ENCODE measurements around the gene ALOX5.
A peak's percentile ranks its signal among the peaks of the same experiment; 100 is the strongest.
"Not testable (repeated sequence)": the region's sequence is repeated elsewhere in the genome, so short reads cannot be mapped to it uniquely, and the experiment has no call there.

Gene ALOX5

DNA sequence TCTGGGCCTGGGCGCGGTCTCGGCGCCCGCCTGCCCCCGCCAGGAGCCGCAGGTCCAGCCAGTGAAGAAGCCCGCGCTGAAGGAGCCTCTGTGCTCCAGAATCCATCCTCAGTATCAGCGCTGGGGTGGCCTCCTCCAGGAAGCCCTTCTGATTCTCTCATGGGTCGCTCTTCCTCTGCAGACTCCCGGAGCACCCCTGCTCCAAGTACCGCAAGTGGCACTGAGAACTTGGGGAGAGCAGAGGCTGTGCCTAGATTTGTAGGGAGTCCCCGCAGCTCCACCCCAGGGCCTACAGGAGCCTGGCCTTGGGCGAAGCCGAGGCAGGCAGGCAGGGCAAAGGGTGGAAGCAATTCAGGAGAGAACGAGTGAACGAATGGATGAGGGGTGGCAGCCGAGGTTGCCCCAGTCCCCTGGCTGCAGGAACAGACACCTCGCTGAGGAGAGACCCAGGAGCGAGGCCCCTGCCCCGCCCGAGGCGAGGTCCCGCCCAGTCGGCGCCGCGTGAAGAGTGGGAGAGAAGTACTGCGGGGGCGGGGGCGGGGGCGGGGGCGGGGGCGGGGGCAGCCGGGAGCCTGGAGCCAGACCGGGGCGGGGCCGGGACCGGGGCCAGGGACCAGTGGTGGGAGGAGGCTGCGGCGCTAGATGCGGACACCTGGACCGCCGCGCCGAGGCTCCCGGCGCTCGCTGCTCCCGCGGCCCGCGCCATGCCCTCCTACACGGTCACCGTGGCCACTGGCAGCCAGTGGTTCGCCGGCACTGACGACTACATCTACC is at the start of gene ALOX5:
Gene ALOX5, plus strand, starts transcription at position 641 of the 774 bp plus-strand sequence. Its CDS starts 64 bp downstream, at position 705.
- FAIRE-seq (peak; percentile 56), DNase-seq (ENCODE audit: extremely low spot score, insufficient read length, low read depth) (no peak)

- DNase-seq (ENCODE audit: extremely low spot score, insufficient read length, low read depth) (no peak), FAIRE-seq (no peak)
These were observed 48.9 kb upstream of the ALOX5 start for GRCh38 chr10:45325116-45325515.

DNA sequence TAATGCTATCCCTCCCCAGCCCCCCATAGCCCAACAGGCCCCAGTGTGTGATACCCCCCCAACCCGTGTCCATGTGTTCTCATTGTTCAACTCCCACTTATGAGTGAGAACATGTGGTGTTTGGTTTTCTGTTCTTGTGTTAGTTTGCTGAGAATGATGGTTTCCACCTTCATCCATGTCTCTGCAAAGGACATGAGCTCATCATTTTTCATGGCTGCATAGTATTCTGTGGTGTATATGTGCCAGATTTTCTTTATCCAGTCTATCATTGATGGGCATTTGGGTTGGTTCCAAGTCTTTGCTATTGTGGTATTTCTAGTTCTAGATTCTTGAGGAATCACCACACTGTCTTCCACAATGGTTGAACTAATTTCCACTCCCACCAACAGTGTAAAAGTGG is 47.2 kb upstream of the ALOX5 start:
- not testable (repeated sequence) for DNase-seq (ENCODE audit: extremely low spot score, insufficient read length, low read depth); FAIRE-seq

DNA sequence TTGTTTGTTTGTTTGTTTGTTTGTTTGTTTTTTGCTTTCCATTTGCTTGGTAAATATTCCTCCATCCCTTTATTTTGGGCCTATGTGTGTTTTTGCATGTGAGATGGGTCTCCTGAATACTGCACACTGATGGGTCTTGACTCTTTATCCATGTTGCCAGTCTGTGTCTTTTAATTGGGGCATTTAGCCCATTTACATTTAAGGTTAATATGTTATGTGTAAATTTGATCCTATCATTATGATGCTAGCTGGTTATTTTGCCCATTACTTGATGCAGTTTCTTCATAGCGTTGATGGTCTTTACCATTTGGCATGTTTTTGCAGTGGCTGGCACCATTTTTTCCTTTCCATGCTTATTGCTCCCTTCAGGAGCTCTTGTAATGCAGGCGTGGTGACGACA is 42.2 kb upstream of the ALOX5 start:
- FAIRE-seq, result not testable (repeated sequence)

DNA sequence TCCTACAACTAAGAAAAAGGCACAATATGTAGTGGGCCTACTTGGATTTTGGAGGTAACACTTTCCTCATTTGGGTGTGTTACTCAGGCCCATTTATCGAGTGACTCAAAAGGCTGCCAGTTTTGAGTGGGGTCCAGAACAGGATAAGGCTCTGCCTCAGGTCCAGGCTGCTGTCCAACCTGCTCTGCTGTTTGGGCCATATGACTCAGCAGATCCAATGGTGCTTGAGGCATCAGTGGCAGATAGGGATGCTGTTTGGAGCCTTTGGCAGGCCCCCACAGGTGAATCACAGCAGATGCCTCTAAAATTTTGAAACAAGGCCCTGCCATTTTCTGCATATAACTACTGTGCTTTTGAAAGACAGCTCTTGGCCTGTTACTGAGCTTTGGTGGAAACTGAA is 34.1 kb upstream of the ALOX5 start:
- DNase-seq (ENCODE audit: extremely low spot score, insufficient read length, low read depth), result no peak
- no peak for FAIRE-seq

More for the DNA sequence above, 42.2 kb upstream of the ALOX5 start:
- not testable (repeated sequence) for DNase-seq (ENCODE audit: extremely low spot score, insufficient read length, low read depth)

DNA sequence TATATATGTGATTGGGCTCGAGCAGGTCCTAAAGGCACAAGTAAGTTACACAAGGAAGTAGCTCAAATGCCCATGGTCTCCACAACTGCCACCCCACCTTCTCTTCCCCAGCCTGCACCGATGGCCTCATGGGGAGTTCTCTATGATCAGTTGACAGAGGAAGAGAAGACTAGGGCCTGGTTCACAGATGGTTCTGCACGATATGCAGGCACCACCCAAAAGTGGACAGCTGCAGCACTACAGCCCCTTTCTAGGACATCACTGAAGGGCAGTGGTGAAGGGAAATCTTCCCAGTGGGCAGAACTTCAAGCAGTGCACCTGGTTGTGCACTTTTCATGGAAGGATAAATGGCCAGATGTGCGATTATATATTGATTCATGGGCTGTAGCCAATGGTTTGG is 33.6 kb upstream of the ALOX5 start:
- DNase-seq (ENCODE audit: extremely low spot score, insufficient read length, low read depth); FAIRE-seq: not testable (repeated sequence)

- DNase-seq (ENCODE audit: extremely low spot score, insufficient read length, low read depth), result not testable (repeated sequence)
These were observed 27.2 kb upstream of the ALOX5 start for GRCh38 chr10:45346652-45347335.

DNA sequence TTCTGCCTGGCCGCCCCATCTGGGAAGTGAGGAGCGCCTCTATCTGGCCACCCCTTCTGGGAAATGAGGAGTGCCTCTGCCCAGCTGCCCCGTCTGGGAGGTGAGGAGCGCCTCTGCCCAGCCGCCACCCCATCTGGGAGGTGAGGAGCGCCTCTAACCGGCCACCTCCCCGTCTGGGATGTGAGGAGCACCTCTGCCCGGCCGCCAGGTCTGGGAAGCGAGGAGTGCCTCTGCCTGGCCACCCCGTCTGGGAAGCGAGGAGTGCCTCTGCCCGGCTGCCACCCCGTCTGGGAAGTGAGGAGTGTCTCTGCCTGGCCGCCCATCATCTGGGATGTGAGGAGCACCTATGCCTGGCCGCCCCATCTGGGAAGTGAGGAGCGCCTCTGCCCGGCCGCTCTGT is 26.6 kb upstream of the ALOX5 start:
- not testable (repeated sequence) for FAIRE-seq; DNase-seq (ENCODE audit: extremely low spot score, insufficient read length, low read depth)

More at GRCh38 chr10:45346652-45347335, 27.2 kb upstream of the ALOX5 start:
- FAIRE-seq, result not testable (repeated sequence)

DNA sequence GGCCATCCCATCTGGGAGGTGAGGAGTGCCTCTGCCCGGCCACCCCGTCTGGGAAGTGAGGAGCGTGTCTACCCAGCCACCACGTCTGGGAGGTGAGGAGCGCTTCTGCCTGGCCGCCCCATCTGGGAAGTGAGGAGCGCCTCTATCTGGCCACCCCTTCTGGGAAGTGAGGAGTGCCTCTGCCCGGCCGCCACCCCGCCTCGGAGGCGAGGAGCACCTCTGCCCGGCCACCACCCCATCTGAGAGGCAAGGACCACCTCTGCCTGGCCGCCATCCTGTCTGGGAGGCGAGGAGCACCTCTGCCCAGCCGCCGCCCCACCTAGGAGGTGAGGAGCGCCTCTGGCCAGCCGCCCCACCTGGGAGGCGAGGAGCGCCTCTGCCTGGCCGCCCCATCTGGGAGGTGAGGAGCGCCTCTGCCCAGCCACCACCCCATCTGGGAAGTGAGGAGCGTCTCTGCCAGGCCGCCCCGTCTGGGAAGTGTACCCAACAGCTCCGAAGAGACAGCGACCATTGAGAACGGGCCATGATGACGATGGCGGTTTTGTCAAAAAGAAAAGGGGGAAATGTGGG is 25.7 kb upstream of the ALOX5 start:
- FAIRE-seq, result not testable (repeated sequence)

GRCh38 chr10:45353186-45353585 is 20.8 kb upstream of the ALOX5 start:
- no peak for DNase-seq (ENCODE audit: extremely low spot score, insufficient read length, low read depth)
- peak; percentile 79 for FAIRE-seq

More for the DNA sequence above, 25.7 kb upstream of the ALOX5 start:
- not testable (repeated sequence) for DNase-seq (ENCODE audit: extremely low spot score, insufficient read length, low read depth)

- no peak for DNase-seq (ENCODE audit: extremely low spot score, insufficient read length, low read depth)
- FAIRE-seq, result no peak
These were observed 19.8 kb upstream of the ALOX5 start for GRCh38 chr10:45354261-45354660.

- FAIRE-seq (no peak), DNase-seq (ENCODE audit: extremely low spot score, insufficient read length, low read depth) (no peak)
These were observed 18.5 kb upstream of the ALOX5 start for GRCh38 chr10:45355494-45355893.

- DNase-seq (ENCODE audit: extremely low spot score, insufficient read length, low read depth); FAIRE-seq: not testable (repeated sequence)
These were observed 15.1 kb upstream of the ALOX5 start for GRCh38 chr10:45358961-45359360.

DNA sequence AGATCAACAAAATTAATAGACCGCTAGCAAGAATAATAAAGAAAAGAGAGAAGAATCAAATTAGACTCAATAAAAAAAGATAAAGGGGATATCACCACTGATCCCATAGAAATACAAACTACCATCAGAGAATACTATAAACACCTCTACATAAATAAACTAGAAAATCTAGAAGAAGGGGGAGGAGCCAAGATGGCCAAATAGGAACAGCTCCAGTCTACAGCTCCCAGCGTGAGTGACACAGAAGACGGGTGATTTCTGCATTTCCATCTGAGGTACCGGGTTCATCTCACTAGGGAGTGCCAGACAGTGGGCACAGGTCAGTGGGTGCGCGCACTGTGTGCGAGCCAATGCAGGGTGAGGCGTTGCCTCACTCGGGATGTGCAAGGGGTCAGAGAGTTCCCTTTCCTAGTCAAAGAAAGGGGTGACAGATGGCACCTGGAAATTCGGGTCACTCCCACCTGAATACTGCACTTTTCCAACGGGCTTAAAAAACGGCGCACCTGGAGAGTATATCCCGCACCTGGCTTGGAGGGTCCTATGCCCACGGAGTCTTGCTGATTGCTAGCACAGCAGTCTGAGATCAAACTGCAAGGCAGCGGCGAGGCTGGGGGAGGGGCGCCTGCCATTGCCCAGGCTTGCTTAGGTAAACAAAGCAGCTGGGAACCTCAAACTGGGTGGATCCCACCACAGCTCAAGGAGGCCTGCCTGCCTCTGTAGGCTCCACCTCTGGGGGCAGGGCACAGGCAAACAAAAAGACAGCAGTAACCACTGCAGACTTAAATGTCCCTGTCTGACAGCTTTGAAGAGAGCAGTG is 11.8 kb upstream of the ALOX5 start:
- FAIRE-seq; DNase-seq (ENCODE audit: extremely low spot score, insufficient read length, low read depth): not testable (repeated sequence)

DNA sequence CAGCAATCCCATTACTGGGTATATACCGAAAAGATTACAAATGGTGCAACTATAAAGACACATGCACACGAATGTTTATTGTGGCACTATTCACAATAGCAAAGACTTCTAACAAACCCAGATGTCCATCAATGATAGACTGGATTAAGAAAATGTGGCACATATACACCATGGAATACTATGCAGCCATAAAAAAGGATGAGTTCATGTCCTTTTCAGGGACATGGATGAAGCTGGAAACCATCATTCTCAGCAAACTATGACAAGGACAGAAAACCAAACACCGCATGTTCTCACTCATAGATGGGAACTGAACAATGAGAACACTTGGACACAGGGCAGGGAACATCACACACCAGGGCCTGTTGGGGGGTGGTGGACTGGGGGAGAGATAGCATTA is 6.4 kb upstream of the ALOX5 start:
- not testable (repeated sequence) for DNase-seq (ENCODE audit: extremely low spot score, insufficient read length, low read depth); FAIRE-seq

DNA sequence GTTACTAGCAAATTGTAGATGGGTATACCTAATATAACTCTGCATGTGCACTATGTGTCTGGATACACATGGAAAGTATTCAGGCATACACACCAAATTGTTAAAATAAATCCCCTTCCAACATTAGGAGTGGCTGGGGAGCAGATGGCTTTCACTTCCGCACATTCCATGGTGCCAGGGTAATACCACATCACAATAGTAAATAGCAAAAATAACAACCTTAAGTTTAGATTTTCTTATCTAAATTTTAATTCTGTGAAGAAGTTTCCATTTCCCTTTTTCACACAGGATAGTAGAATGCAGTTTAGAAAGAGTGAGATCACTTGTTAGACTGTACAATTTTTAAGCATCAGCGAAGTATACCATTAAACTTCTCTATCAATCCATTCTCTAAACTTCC is 5.8 kb upstream of the ALOX5 start:
- DNase-seq (ENCODE audit: extremely low spot score, insufficient read length, low read depth) (no peak), FAIRE-seq (no peak)

DNA sequence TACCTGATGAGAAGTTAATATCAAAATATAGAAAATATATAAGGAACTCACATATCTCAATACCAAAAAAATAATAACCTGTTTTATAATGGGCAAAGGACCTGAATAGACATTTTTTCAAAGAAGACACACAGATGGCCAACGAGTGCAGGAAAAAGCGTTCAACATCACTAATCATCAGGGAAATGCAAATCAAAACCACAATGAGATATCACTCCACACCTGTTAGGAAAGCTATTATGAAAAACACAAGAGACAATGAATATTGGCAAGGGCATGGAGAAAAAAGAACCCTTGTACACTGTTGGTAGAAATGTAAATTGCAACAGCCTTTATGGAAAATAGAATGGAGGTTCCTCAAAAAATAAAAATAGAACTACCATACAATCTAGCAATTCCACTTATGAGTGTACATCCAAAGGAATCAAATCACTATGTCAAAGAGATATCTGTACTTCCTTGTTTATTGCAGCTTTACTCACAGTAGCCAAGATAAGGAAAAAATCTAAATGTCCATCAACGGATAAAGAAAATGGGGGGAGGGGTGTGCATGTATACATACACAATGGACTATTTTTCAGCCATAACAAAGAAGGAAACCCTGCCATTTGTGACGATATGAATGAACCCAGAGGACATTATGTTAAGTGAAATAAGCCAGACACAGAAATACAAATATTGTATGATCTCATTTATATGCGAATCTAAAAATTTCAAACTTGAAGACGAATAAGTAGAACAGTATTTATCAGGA is 3.6 kb upstream of the ALOX5 start:
- FAIRE-seq, result peak; percentile 78
- no peak for DNase-seq (ENCODE audit: extremely low spot score, insufficient read length, low read depth)

DNA sequence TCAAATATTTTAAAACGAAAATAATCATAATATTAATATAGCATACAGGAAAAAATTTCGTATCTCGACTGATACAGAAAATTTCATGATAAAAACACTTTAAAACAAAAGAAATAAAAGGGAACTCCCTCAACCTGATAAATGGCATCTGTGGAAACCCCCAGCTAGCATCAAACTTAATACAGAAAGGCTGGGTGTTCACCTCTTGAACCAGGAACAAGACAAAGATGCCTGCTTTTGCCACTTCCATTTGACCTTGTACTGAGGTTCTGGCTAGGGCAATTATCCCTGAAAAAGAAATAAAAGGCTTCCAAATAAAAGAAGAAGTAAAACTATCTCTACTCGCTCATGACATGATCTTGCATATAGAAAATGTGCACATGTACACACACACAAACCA is 2.5 kb upstream of the ALOX5 start:
- DNase-seq (ENCODE audit: extremely low spot score, insufficient read length, low read depth) (no peak), FAIRE-seq (no peak)

GRCh38 chr10:45372251-45372951 is 1.6 kb upstream of the ALOX5 start:
- FAIRE-seq (peak; percentile 5), DNase-seq (ENCODE audit: extremely low spot score, insufficient read length, low read depth) (no peak)

Measured in GM18507 (cell line).